ENCODE results near the gene STK11IP.

DNA sequence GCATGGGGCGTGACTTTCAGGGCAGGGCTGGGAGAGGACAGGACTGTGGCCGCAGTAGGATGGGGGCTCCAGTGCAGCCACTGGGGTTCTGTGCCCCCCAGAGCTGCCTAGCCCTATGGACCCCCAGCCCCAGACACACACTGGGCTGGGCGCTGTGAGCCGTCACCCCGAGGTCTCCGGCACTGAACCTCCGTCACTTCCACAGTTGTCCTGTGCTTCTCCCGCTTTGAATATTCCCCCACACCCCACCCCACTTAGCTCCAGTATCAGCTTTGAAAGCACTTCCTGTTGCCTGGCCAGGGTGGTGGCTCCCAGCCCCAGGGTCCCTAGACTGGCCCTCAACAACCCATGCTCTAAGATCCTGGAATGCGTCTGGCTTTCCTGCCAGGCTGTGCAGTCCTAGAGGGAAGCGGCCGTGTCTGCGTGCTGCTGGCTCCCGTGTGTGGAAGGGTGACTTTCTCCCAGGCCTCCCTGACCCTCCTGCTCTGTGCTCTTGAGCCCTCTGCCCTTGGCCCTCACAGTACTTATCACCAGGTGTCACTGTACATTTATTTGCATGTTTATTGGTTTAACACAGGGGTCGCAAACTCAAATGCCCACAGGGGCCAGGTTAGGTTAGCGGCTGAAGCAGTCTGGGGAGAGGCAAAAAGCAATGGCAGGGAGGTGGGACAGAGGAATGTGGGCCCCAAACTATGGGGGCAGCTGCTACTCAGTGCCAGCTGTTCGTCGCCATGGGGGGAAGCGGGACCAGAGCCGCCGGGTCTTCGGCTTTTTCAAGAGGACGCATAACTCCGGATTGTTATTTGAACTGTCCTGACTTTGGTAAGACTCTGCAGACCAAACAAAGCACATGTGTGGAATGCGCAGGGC is 36.2 kb upstream of the STK11IP start:
- TF ChIP-seq POLR2A (IDR thresholded peaks at IDR 0.05) = no peak
- TF ChIP-seq CTCF (IDR thresholded peaks at IDR 0.05) = no peak

Data from esophagus squamous epithelium (tissue), 4 donors.